ENCODE results near the gene CACNA1H. TPM values are rescaled to one million over a fixed set of nuclear protein-coding genes. Genes with fewer than 3 reads are reported as not detected.
A peak's percentile ranks its signal among the peaks of the same experiment; 100 is the strongest.

Gene CACNA1H
- total RNA-seq, 1 donor from 2014 or later = 0.02 TPM

DNA sequence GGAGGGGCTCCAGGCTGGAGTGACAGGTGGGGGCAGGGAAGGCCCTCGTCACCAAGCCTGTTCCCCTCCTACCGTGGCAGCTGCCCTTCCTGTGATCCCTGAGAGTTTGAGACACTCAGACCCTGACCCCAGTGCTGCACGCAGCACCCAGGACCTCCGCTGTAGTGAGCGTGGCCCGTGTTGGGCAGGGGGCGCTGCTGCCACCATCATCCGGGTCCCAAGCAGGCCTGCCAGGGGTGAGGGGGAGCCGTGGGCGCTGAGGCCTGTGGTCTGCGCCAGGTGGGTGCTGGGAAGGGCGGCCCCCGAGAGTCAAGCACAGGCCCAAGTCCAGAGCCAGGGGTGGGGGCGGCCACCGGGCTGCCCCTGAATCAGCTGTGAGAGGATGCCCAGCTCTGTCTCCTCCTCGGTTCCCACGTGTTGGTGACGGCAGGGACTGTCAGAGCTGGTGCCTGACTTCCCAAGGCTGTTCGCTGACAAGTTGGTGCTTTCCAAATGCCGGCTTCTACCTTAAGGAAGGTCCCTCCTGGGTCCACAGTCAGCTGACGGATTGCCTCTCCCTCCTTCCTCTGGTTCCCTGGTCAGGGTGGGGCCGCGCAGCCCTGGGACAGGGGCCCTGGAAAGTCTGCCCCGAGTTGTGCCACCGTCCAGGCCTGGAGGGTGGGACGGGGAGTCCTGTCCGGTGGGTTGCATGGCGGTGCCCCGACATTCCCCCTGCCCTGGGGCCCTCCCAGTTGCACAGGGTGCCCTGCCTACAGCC lies 41.1 kb downstream of the CACNA1H start:
- DNase-seq (no peak), ATAC-seq (ENCODE audit: low read depth) (no peak)
- ChIA-PET CTCF (no interaction called here), POLR2A (no interaction called here)
- intact Hi-C loops (cut with micrococcal nuclease) = loop anchor here (2.0 kb wide), 1 partner anchor 381 kb away; no protein-coding TSS in a partner anchor
- Mint-ChIP-seq H3K4me3 (no peak overlapping the region), H3K4me1 (no peaks in the 10 kb centered on the region), H3K27ac (no peak overlapping the region), H3K9me3 (no peaks in the 10 kb centered on the region), H3K27me3 (peaks cover 3% of the 10 kb centered on the region), H3K36me3 (ENCODE audit: low read depth) (no peaks in the 10 kb centered on the region)
- TF ChIP-seq, protein P1, sequence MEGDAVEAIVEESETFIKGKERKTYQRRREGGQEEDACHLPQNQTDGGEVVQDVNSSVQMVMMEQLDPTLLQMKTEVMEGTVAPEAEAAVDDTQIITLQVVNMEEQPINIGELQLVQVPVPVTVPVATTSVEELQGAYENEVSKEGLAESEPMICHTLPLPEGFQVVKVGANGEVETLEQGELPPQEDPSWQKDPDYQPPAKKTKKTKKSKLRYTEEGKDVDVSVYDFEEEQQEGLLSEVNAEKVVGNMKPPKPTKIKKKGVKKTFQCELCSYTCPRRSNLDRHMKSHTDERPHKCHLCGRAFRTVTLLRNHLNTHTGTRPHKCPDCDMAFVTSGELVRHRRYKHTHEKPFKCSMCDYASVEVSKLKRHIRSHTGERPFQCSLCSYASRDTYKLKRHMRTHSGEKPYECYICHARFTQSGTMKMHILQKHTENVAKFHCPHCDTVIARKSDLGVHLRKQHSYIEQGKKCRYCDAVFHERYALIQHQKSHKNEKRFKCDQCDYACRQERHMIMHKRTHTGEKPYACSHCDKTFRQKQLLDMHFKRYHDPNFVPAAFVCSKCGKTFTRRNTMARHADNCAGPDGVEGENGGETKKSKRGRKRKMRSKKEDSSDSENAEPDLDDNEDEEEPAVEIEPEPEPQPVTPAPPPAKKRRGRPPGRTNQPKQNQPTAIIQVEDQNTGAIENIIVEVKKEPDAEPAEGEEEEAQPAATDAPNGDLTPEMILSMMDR (IDR thresholded peaks at IDR 0.05) = no peak

DNA sequence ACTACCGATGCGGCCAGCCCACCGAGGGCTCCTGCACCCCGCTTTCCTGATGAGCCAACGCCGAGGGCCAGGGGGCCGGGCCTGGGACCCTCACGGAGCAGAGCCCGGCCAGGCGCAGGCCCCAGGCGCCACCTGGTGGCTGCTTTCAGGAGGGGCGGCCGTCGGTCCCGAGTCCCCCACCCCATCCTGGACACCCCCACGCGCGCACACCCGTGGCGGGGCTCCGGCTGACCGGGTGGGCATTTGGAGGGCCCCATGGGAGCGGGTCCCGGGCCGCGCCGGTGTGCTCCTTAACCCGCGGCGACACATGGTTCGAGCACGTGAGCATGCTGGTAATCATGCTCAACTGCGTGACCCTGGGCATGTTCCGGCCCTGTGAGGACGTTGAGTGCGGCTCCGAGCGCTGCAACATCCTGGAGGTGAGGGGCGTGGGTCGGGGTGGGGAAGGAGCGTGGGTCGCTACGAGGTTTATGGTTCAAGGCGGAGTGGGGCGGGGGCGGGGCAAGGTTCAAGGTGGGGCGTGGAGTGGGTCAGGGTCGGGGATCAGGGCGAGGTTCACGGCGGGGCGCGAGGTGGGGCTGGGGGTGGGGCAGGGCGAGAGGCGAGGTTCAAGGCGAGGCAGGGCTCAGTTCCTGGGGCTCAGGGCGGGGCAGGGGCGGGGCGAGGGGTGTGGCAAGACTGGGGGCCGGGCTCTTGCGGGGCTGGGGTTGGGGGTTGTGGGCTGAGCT lies 41.9 kb downstream of the CACNA1H start:
- no peaks in the 10 kb centered on the region for H3K4me1 Mint-ChIP-seq
- ChIA-PET CTCF (no interaction called here), POLR2A (no interaction called here)
- H3K4me3 Mint-ChIP-seq = no peak overlapping the region
- H3K27ac Mint-ChIP-seq = no peak overlapping the region
- ATAC-seq (ENCODE audit: low read depth) (no peak), DNase-seq (peak; percentile 29)
- peaks cover 3% of the 10 kb centered on the region for H3K27me3 Mint-ChIP-seq
- no peaks in the 10 kb centered on the region for H3K36me3 Mint-ChIP-seq (ENCODE audit: low read depth)
- TF ChIP-seq, protein P1 (IDR thresholded peaks at IDR 0.05) = no peak
- peaks cover 2% of the 10 kb centered on the region for H3K9me3 Mint-ChIP-seq
- intact Hi-C loops (cut with micrococcal nuclease) = loop anchor here (2.0 kb wide), 1 partner anchor 382 kb away; no protein-coding TSS in a partner anchor

DNA sequence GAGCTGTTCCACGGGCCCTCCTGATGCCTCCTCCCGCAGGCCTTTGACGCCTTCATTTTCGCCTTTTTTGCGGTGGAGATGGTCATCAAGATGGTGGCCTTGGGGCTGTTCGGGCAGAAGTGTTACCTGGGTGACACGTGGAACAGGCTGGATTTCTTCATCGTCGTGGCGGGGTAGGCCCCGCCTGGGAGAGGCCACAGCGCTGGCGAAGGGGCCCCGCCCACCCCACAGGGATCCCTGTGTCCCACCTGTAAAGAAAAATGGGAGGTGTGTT lies 42.4 kb downstream of the CACNA1H start:
- H3K4me1 Mint-ChIP-seq = no peaks in the 10 kb centered on the region
- TF ChIP-seq, protein P1 (IDR thresholded peaks at IDR 0.05) = no peak
- intact Hi-C loops (cut with micrococcal nuclease) = loop anchor here (2.0 kb wide), 1 partner anchor 383 kb away; no protein-coding TSS in a partner anchor
- peaks cover 3% of the 10 kb centered on the region for H3K9me3 Mint-ChIP-seq
- DNase-seq = no peak
- ATAC-seq (ENCODE audit: low read depth) = no peak
- ChIA-PET POLR2A (no interaction called here), CTCF (no interaction called here)
- H3K27ac Mint-ChIP-seq = no peak overlapping the region
- no peak overlapping the region for H3K4me3 Mint-ChIP-seq
- H3K27me3 Mint-ChIP-seq = peaks cover 3% of the 10 kb centered on the region
- H3K36me3 Mint-ChIP-seq (ENCODE audit: low read depth) = no peaks in the 10 kb centered on the region

DNA sequence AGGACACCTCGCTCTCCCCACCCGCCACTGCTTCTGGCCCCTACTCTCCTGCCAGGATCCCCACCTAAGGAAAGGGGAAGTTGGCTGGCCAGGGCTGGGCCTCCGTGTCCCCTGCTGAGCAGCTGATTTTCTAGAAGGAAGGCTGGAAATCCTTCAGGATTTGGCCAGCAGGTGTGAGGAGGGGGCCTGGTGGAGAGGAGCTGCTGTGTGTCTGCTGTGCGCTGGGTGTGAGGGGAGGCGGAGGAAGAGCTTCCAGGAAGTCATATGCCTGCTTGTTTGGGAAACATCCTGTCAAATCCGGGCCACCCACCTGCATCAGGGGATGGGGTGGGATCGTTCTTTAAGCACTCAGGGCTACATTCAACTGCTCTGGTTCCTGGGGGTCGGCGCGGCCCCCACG lies 43.6 kb downstream of the CACNA1H start:
- TF ChIP-seq, protein P1 (IDR thresholded peaks at IDR 0.05) = no peak
- Mint-ChIP-seq H3K4me3 (no peak overlapping the region), H3K9me3 (peaks cover 3% of the 10 kb centered on the region), H3K4me1 (no peaks in the 10 kb centered on the region), H3K27ac (no peak overlapping the region), H3K27me3 (peaks cover 3% of the 10 kb centered on the region), H3K36me3 (ENCODE audit: low read depth) (no peaks in the 10 kb centered on the region)
- intact Hi-C loops (cut with micrococcal nuclease) = no loop called here
- DNase-seq = no peak
- ChIA-PET POLR2A (no interaction called here), CTCF (no interaction called here)
- no peak for ATAC-seq (ENCODE audit: low read depth)

DNA sequence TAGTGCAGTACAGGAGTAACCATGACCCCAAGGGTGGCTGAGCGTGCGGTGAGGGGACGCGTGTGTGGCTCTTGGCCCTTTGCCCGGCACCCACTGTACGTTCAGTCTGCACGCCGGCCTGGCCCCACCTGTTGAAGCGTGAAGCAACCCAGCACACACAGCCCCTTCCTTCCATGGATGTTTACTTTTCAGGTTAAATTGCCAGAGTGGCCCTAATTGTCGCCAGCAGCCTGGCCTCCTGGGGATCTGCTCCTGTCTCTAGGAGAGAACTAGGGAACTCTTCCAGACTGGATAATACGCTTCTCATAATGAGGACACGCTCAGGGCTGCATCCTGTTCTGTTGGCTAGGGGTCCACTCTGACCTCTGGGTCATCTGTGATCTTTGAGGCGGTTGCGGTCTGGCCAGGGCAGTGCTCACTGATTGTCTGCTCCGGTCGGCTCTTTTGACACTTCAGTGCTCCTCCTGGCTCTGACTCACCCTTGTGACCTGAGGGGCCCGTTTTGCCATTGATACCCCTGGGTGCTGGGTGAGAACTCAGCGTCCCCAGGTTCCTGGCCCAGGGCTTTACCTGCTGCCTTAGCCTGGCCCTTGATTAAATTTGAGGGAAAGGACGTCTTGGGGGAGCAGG lies 44.4 kb downstream of the CACNA1H start:
- Mint-ChIP-seq H3K4me1 (no peaks in the 10 kb centered on the region), H3K4me3 (no peak overlapping the region), H3K9me3 (peaks cover 3% of the 10 kb centered on the region), H3K27ac (no peak overlapping the region), H3K36me3 (ENCODE audit: low read depth) (no peaks in the 10 kb centered on the region), H3K27me3 (peaks cover 3% of the 10 kb centered on the region)
- ChIA-PET CTCF (no interaction called here), POLR2A (no interaction called here)
- intact Hi-C loops (cut with micrococcal nuclease) = no loop called here
- TF ChIP-seq, protein P1 (IDR thresholded peaks at IDR 0.05) = no peak
- DNase-seq = no peak
- ATAC-seq (ENCODE audit: low read depth) = no peak
